ENCODE measurements around the gene MGAT4B.

Gene MGAT4B

GRCh38 chr5:179769271-179769670 is 37.4 kb downstream of the MGAT4B start:
- DNase-seq (ENCODE audit: low read depth): no peak

DNA sequence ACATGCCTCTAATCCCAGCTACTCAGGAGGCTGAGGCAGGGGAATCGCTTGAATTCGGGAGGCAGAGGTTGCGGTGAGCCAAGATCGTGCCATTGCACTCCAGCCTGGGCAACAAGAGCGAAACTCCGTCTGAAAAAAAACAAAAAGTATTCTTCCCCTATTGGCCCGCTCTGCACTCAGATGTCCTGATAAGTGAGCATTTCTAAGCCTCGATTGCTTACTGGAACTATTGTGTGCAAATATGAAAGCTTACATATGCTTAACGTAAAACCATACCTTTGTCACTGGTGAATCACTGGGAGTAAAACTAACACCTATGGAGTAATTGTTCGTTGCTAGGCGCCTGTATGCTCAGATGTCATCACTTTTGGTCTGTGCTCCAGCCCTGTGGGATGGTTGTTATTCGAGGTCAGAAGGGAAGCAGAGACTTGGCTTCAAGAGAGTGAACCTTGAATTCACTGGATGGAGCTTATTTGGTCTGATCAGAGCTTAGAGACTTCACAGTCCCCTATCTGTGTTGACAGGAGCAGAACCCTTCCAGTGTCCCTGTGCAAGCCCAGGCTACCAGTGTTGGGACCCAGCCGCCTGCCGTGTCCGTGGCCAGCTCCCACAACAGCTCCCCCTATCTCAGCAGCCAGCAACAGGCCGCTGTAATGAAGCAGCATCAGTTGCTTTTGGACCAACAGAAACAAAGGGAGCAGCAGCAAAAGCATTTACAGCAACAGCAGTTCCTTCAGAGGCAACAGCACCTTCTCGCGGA is 38.2 kb downstream of the MGAT4B start:
- DNase-seq (ENCODE audit: low read depth): no peak

- no peak for DNase-seq (ENCODE audit: low read depth)
Measured at GRCh38 chr5:179767496-179768100, 39.1 kb downstream of the MGAT4B start.

GRCh38 chr5:179766726-179767455 is 39.8 kb downstream of the MGAT4B start:
- no peak for DNase-seq (ENCODE audit: low read depth)

DNA sequence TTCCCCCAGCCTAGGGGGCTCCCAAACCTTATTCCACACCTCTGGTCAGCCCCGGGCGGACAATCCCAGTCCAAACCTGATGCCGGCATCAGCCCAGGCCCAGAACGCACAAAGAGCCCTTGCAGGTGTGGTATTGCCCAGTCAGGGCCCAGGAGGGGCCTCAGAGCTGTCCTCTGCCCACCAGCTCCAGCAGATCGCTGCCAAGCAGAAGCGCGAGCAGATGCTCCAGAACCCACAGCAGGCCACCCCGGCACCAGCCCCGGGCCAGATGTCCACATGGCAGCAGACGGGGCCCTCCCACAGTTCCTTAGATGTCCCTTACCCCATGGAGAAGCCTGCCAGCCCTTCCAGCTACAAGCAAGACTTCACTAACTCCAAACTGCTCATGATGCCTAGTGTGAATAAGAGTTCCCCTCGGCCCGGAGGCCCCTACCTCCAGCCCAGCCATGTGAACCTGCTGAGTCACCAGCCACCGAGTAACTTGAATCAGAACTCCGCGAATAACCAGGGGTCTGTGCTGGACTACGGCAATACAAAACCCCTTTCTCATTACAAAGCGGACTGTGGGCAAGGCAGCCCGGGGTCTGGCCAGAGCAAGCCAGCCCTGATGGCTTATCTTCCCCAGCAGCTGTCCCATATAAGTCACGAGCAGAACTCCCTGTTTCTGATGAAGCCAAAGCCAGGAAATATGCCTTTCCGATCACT is 40.5 kb downstream of the MGAT4B start:
- DNase-seq (ENCODE audit: low read depth): peak; percentile 79

DNA sequence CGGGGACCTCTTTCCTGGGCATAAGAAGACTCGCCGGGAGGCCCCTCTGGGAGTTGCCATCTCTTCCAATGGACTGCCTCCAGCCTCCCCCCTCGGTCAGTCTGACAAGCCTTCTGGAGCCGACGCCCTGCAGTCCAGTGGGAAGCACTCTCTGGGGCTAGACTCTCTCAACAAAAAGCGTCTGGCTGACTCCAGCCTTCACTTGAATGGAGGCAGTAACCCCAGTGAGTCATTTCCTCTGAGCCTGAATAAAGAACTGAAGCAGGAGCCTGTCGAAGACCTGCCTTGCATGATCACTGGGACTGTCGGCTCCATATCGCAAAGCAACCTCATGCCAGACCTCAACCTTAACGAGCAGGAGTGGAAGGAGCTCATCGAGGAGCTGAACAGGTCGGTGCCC is 41.3 kb downstream of the MGAT4B start:
- peak; percentile 93 for DNase-seq (ENCODE audit: low read depth)

DNA sequence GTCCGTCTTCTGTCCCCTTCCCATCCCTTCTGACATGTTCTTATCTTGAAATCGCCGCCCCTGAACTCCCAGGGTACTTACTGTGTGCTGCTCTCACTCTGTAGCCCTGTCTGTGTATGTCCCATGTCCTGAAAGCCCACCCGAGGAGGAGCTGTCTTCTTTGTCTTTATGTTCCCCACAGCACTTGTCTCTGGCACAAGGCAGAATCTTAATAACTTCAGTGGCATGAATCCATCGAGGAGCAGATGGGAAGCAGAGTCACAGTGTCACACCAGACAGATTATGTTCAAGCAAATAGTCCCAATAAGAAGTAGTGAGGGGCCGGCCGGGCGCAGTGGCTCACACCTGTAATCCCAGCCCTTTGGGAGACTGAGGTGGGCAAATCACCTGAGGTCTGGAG is 42.6 kb downstream of the MGAT4B start:
- no peak for DNase-seq (ENCODE audit: low read depth)

- peak; percentile 82 for DNase-seq (ENCODE audit: low read depth)
Measured at GRCh38 chr5:179763215-179763945, 43.3 kb downstream of the MGAT4B start.

DNA sequence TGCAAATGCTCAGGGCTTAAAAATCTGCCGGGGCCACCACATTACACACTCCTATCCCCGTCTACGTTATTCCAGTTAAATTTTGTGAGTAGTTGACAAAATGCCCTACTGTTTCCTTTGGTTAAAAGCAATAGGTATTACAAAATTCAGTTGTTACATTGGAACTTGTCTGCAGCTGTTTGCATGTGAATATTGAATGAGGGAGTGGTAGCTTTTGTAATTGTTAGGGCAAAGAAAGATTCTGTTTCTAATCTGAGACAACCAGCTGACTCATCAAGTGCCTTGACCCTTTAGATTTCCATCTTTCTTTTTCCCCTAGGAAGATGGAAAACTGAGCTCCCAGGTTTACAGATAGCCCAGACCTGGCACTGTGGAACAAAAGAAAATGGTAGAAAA is 43.9 kb downstream of the MGAT4B start:
- DNase-seq (ENCODE audit: low read depth): peak; percentile 43

- peak; percentile 51 for DNase-seq (ENCODE audit: low read depth)
Measured at GRCh38 chr5:179762079-179762780, 44.4 kb downstream of the MGAT4B start.

GRCh38 chr5:179759581-179760551 is 46.8 kb downstream of the MGAT4B start:
- DNase-seq (ENCODE audit: low read depth): no peak

DNA sequence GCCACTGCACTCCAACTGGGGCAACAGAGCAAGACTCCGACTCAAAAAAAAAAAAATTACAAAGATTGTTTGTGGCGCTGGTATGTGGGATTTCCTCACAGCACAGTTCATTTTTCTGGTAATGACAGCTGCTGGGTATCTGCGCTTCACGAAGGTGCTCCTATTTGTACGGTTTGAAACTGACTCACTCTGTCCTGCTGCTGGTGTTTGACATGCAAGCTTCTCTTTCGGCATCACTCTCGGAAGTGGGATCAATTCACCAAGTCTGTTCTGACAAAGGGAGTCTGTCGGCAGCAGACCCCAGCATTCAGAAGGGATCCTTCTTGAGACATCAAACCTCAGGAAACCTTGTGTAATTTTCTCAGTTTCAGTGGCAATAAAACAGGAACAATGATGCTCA is 47.7 kb downstream of the MGAT4B start:
- DNase-seq (ENCODE audit: low read depth): no peak

DNA sequence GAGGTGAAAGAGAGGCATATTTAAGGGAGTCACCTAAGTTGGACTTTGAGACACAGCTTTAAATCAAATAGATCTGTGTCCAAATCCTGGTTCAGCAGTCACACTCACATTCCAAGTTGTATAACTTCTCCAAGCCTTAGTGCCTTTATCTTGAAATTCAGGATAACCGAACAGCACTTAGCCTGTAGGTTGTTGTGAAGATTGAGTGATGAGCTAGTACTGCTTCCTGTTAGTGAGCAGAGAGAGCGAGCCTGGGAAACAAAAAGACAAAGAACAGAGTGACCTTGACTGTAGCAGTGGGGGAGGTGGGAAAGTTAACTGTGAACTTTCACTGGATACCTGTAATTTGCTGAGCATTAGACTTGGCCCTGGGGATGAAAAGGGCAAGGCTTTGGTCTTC is 51.6 kb downstream of the MGAT4B start:
- peak; percentile 61 for DNase-seq (ENCODE audit: low read depth)

DNA sequence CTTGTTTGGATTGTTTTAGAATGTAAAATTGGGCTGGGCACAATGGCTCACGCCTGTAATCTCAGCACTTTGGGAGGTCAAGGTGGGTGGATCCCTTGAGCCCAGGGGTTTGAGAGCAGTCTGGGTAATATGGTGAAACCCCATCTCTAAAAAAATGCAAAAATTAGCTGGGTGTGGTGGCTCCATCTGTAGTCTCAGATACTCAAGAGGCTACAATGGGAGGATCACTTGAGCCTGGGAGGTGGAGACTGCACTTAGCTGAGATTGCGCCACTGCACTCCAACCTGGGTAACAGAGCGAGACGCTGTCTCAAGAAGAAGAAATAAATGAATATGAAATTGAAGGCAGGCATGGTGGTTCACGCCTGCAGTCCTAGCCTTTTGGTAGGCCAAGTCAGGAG is 52.7 kb downstream of the MGAT4B start:
- DNase-seq (ENCODE audit: low read depth): no peak

- no peak for DNase-seq (ENCODE audit: low read depth)
Measured at GRCh38 chr5:179749857-179750508, 56.7 kb downstream of the MGAT4B start.

- peak; percentile 41 for DNase-seq (ENCODE audit: low read depth)
Measured at GRCh38 chr5:179747811-179748210, 58.9 kb downstream of the MGAT4B start.

Measured in iris pigment epithelial cell (primary cell).